GM11168 (cell line): Measurements from ENCODE around the gene FIZ1.
"Not testable (repeated sequence)": the region's sequence is repeated elsewhere in the genome, so short reads cannot be mapped to it uniquely, and the experiment has no call there.

Experiments
- in situ Hi-C: fragments of 300-500 bp; cut with MboI; formaldehyde crosslinking; loops from one replicate; pipeline ENCODE4 v1.12.0; 2022; ENCODE audit warnings: low sequenced_read_pairs; ENCODE audit not compliant: unreplicated experiment

FIZ1 gene

DNA sequence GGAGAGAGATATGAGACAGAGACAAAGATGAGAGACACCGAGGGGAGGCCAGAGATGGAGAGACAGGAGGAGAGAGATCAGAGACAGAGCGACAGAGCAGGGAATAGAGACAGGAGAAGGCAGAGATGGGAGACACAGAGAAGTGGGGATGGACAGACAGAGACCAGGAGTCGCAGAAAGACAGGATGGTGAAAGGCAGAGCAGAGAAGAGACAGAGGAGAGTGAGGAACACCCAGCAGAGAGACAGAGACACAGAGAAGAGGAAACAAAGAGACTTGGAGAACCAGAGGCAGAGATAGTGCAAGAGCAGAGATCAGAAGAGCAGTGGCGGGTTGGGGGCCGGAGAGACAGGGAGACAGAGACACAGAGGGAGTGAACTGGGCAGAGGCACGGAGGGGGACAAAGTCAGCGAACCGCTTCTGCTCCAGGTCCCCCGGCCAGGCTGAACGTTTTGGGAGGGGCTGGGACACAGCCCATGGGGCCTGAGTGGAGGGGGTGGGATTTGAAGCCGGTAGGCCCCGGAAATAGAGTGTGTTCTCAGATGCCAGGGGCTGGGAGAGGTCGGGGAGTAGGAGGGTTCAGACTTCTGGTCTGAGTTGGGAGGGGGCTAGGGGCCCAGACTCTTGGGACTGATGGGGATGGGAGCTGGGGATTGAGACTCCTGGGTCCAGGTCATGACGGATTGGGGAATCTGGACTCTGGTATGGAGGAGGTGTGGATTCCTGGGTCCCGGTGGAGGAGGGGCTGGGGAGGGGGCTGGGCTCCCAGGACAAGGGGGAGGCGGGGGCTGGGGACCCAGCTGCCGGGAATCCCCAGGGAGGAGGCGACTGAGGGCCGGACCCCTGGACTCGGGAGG lies 19.3 kb downstream of the FIZ1 start:
- in situ Hi-C loops: no loop called here

DNA sequence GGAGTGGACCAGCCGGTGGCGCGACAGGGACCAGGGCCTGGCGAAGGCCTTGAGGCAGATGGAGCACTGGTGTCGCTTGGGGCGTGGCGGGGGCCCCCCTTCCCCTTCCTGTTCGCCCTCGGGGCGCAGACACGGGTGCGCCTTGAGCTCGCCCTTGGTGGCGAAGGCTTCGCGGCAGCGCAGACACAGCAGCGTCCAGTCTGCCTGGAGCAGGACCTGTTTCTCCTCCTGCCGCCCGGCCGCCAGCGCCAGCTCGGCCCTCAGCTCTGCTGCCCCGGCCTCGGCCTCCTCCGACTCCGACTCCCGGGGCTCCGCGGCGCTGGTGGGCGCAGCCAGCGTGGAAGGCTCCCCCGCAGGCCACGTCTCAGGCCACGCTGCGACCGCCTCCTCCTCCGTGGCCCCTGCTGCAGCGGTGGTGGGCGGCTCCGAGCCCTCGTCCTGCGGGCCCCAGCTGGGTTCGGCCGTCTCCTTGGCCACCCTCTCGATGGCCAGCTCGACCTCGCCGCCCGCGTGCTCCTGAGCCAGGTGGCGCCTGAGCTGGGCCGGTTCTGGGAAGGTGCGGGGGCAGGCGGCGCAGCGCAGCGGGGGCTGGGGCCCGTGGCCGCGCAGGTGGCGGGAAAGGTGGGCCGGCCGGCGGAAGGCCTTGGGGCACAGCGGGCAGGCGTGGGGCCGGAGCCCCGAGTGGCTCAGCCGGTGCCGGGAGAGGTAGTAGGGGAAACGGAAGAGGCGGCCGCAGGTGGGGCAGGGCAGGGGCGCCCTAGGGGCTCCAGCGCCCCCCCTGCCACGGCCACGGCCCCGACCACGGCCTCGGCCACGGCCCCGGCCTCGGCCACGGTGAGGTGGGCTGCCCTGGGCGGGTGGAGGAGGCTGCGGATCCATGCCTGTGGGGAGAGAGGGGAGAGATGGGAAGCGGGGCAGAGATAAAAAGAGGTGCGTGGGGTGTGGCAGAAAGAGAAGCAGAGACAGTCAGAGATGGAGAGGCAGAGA lies 20.3 kb downstream of the FIZ1 start:
- in situ Hi-C loops: no loop called here

DNA sequence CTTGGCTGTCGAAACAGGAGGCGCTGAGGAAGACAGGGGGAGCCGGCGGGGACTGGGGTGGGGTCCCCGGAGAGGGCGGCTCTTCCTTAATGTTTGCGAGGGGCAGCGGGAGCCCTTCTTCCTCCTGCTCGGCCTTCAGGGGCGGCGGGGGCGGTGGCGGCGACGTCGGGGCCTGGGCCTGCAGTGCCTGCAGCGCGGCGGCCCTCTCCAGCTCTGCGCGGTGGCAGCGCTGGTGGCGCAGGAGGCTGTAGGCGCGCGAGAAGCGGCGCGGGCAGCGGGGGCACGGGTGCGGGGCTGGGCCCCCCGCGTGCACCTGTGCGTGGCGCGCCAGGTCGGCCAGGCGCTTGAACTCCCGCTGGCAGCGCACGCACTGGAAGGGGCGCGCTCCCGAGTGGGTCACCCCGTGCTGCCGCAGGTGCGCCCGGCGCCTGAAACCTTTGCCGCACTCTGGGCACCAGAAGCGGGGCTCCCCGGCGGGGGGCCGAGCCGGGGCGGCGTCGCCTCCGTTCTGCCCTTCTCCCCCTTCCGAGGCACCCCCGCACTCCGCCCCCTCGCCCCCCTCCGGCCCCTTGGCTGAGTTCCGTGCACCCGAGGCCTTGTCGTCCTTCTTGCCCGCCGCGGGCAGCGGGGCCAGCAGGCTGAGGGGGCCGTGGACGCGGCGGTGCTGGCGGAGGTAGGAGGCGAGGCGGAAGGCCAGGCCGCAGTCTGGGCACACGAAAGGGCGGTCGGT lies 21.1 kb downstream of the FIZ1 start:
- in situ Hi-C loops: no loop called here

DNA sequence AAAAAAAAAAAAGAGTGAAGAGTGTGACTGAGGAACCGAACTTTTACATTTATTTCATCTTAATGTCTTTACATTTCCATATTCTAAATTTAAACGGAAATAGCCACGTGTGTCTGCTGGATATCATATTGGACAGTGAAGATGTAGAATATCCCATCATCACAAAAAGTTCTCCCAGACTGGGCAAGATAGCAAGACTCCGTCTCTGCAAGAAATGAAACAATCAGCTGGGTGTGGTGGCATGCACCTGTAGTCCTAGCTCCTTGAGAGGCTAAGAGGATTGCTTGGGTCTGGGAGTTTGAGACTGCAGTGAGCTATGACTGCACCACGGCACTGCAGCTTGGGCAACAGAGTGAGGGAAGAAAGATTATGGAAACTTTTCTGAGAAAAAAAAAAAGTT lies 22.6 kb downstream of the FIZ1 start:
- in situ Hi-C loops: no loop called here

DNA sequence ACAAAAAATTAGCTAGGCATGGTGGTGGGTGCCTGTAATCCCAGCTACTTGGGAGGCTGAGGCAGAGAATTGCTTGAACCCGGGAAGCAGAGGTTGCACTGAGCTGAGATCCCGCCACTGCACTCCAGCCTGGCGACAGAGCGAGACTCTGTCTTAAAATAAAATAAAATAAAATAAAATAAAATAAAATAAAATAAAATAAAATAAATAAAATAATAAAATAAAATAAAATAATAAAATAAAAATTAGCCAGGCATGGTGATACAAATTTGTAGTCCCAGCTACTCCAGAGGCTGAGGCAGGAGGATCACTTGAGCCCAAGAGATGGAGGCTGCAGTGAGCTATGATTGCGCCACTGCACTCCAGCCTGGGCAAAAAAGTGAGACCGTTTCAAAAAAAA lies 25.4 kb downstream of the FIZ1 start:
- in situ Hi-C loops: not testable (repeated sequence)

DNA sequence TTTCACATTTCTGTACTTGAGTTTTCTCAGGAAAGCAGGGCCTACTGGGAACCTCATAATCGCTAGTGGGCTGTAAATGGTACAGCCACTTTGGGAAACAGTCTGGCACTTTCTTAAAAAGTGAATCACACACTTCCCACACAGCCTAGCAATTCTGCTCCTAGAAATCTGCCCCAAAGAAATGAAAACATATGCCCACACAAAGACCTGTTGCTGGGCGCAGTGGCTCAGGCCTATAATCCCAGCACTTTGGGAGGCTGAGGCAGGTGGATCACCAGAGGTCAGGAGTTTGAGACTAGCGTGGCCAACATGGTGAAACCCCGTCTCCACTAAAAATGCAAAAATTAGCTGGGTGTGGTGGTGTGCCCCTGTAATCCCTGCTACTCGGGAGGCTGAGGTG lies 29.8 kb downstream of the FIZ1 start:
- in situ Hi-C loops: not testable (repeated sequence)

DNA sequence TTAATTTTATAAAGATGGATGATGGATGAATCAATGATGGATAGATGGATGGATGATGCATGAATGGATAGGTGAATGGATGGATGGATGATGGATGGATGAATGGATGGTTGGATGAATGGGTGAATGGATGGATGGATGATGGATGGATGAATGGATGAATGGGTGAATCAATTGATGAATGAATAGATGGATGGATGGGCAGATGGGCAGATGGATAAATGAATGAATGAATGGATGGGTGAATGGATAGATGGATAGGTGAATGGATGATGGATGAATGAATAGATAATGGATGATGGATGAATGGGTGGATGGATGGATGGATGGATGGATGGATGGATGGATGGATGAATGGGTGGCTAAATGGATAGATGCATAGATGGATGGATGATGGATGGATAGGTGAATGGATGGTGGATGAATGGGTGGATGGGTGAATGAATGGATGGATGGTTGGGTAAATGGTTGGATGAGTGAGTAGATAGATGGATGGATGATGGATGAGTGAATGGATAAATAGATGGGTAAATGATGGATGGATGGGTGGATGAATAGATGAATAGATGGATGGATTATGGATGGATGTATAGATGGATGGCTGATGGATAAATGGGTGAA lies 31.5 kb downstream of the FIZ1 start:
- in situ Hi-C loops: no loop called here

DNA sequence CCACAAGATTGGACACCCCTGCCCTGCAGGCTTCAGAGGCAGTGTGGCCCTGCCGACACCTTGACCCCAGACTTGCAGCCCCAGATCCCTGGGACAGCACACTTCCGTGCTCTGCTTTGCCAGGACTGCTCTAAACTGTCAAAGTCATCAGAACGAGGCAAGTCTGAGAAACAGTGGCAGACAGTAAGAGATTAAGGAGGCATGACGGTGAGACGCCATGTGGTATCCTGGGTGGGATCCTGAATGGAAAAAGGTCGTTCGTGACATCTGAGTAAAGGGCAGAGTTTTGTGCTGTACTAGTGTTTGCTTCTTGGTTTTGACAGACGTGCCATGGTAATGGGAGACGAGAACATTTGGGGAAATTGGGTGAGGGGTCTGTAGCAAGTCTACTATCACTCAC lies 32.5 kb downstream of the FIZ1 start:
- in situ Hi-C loops: no loop called here

DNA sequence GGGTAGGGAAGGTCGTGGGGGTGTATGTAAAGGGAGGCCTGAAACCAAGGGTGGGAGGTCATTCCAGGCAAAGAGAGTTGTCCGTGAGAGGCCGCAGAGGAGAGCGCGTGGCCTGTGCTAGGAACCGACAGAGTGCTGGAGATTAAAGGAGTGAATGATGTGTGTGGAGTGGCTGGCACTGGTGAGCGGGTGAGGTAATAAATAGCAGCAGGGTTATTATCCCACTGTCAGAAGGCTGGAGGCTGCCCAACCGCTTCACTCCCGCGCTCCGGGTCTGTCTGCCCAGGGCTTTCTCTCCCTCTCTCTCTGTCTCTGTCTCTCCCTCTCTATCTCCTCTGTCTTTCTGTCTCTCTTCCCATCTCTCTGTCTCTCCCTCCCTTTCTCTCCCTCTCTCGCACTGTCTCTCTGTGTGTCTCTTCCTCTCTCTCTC lies 36.0 kb downstream of the FIZ1 start:
- in situ Hi-C loops: no loop called here

DNA sequence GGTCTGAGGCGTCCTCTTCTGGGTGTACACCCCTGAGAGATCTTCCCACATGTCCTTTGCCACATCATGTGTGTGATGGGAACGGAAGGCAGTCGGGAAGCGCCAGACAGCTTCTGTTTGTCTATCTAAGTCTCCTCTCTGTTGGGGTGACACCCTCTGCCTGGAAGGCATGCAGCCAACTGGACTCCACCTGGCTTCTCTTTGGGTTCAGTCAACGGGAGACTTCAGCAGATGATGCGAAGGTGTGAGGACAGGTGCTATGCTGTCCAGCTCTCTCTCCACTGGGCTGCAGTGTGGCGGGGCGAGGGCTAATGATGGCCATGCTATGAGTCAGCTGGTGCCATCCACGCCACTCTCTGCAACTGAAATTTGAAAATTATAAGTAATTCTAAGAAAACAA lies 39.6 kb downstream of the FIZ1 start:
- in situ Hi-C loops: no loop called here

DNA sequence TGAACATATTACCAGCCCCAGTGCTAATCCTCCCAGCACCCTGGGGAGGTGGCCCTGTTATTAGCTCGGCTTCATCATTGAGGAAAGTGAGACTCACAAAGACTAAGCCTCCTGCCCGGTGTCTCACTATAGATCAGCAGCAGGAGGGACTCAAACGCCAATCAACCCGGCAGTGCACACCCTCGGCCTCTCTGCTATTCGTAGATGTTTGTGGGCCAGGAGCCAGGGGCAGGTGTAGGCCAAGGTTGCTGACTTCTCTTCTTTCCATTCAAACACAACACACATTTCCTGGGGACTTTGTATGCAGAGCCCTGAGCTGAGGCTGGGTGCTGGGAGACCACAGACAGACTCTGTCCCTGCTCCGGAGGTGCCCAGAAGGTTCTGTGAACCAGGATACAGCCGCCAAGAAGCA lies 44.6 kb downstream of the FIZ1 start:
- in situ Hi-C loops: no loop called here

DNA sequence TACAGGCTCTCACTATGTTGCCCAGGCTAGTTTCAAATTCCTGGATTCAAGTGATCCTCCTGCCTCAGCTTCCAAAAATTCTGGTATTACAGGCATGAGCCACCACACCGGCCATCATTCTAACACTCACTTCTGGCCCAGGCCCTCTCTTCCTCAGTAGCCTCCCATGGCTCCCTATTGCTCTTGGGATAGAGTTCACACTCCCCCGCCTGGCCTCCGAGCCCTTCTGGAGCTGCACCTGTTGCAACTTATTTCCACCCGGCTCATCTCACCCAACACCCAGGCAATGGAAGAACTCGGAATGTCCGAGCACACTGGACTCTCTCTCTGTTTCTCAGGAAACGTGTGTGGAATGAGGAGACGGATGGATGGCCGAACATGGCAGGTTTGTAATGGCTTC lies 45.0 kb downstream of the FIZ1 start:
- in situ Hi-C loops: no loop called here

DNA sequence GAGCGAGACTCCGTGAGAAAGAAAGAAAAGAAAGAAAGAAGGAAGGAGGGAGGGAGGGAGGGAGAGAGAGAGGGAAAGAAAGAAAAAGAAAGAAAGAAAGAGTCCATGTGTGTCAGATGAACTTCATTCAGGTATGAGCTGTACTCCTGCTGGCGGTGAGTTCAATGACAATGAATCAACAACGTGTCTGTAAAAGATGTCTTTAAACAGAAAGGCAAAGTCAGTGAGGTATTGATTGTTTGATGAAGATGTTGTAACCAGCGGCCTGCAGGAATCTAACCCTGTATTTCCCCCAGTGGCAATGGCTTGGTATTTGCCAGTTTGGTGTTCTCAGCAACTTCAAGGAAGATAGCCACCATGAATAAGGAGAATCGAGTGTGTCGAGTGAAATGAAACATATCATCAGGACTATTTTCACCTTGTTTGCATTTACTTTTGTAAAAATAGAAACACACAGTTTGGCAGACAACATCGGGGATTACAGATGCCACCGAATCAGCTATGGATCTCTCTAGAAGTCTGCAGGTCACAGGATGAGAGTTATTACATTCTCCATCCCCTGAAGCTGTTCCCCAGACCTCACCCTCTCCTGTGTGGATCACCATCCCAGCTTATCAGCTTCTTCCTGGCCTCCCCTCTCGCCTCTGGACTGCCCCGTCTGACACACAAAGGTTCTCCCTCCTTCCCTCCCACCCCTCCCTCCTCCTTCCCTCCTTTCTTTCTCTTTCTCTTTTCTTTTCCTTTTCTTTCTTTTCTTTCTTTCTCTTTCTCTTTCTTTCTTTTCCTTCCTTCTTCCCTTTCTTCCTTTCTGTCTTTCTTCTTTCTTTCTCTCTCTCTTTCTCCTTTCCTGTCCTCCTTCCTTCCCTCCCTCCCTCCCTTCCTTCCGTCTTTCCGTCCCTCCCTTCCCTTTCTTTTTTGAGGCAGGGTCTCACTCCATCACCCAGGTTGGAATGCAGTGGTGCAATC lies 45.8 kb downstream of the FIZ1 start:
- in situ Hi-C loops: no loop called here

DNA sequence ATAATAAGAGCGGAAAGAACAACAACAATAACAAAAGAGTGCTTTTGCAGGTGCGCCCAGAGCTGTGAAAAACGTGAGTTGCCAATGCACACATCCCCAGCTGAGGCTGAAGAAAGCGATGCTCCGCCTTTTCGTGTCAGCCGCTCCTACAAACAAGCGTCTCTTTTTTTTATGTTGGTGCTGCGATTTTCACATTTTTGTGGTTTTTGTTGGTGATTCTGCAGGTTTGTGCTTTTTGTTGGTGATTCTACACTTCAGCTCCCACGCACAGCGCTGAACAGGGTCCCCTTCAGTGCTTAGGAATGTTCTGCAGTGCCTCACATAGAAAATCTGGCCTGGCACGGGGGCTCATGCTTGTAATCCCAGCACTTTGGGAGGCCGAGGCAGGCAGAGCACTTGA lies 46.7 kb downstream of the FIZ1 start:
- in situ Hi-C loops: no loop called here

DNA sequence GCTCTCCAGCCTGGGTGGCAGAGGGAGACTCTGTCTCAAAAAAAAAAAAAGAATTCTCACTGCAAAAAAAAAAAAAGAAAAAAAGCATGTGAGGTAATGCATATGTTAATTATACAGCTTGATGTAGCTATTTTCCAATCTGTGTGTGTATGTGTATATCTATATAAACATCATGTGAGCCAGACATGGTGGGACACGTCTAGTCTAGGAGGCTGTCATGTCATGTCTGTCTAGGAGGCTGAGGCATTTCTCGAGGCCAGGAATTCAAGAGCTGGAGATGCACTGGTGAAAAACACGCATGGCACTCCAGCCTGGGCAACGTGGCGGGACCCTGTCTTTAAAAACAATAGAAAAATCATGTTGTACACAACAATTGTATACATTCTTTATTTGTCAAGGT lies 47.1 kb downstream of the FIZ1 start:
- in situ Hi-C loops: no loop called here

DNA sequence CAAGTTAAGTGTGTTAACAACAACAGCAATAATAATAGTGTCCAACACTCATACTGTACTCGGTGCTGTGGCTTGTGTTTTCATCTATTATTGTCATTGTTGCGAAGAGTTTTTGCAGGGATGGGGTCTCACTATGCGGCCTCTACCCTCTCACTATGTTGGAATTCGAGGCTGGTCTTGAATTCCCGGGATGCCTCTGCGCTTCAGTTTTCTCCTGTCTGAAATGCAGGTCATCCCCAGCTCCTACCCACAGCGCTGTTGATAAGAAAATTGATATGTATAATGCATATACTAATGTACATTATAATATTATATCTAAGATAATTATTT lies 49.0 kb downstream of the FIZ1 start:
- in situ Hi-C loops: no loop called here

DNA sequence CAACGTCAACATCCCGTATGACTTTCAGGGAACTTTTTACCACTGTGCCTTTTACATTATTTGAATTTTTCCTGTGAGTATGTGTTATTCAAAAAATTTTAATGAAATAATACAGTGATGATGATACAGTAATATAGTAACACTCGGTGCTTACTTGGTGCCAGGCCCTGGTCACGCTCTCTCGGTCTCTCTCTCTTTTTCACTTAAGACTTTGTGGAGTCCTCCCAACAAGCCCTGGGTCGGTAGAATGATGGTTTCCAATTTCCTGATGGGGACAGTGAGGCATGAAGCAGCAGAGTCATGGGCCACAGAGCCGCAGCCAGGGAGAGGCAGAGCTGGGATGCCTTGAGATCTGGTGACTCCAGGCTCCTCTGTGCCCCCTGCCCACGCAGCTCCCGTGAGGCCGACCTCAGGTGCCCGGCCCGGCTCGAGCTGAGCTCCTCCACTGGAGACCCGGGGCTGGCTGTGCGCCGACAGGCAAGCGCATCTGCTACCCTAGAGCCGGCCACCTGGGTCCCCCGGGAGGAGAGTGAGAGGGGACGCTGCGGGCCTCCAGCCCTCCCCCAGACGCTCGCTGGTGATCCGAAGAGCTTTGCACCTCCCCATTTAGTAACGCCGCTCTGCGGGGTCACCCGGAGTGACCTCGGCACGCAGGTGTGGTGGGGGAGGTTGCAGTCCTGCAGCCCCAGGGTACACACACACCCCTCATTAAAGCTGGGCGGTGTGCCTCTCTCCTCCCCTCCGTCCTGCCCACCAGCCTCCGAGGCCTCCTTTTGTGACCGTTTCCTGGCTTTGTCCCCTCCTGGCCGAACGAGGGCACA lies 49.6 kb downstream of the FIZ1 start:
- in situ Hi-C loops: no loop called here
